Cardiac fibroblast (primary cell): ENCODE results near the gene ZNF804A.

ENCODE experiments used
- DNase-seq, 2 donors: peaks; one replicate each; pipeline versions ENCODE4 v3.0.0 to v3.0.0-alpha.2; 2010; ENCODE audit warnings: low read depth in 2 of 2
- H3K4me3 ChIP-seq, 2 donors: replicated peaks in 1 of 2; 1 replicate in 1 of 2; 2 replicates in 1 of 2; pipeline ENCODE4 v1.5.1; 2011; ENCODE audit warnings: low read depth in 2 of 2, low read length in 2 of 2, mild to moderate bottlenecking in 2 of 2, moderate library complexity in 1 of 2
- CTCF ChIP-seq: IDR thresholded peaks from one replicate; pipeline ENCODE4 v1.5.1; 2011; ENCODE audit warnings: low read depth, mild to moderate bottlenecking, low read length, inconsistent platforms

Gene ZNF804A

DNA sequence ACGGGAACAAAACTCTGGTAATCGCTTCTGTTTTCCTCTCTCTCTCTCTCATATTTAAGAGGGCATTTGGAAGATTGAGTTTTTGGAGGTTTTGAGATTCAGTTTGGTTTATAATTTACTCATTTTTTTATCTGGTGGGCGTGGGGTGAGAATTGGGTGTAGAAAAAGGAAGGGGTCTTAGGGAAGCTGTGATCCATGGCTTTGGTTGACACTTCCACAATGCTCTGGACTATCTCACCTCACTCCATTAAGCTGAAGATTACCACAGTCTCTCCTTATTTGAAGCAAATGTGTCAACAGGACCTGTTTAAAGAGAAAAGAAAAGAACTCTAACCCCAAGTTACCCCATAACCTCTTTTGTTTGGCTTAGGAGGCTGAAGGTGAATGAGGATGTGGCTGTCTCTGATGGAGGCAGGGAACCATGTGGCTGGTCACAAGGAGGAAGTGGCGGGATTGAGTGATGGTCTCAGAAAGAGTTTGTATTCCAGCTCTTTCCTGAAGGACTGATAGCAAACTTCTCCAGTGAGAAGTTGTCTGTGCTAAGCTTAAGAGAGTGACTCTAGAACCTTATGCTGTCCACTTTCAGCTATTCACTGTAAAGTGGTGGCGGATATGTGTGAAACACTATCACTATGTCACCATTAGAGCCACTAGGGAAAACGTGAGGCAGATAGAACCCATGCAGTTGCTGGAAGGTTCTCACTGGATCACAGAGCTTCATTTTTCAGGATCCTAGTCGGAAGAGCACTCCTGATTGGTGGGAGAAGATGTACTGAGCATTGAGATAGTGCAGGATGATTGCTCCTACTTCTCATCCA, 934 bp downstream of the ZNF804A start:
- peak overlapping the region; percentile 61 to 62 for H3K4me3 ChIP-seq
- TF ChIP-seq CTCF: no peak
- peak in 1 of 2 donors; percentile 5 for DNase-seq

DNA sequence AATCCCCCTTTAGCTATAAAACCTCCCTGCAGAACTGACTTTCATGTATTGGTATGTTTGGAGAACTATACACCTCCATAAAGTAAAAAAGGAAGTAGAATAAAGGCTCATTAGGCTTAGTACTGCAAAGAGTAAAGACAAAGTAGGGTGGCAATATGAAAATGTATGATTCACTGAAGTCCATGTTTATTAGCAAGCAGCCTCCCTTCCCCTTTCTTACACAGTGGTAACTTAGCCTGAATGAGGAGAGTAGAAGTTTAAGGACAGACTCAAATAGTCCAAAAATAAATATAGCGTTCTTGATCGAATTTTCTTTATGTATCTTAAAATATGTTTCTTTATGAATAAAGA, 1.5 kb downstream of the ZNF804A start:
- peak overlapping the region in 1 of 2 donors; percentile 62 for H3K4me3 ChIP-seq
- no peak for DNase-seq
- no peak for TF ChIP-seq CTCF

- DNase-seq: no peak
- no peak overlapping the region for H3K4me3 ChIP-seq
- no peak for TF ChIP-seq CTCF
These were observed 4.4 kb downstream of the ZNF804A start for GRCh38 chr2:184602734-184603133.

DNA sequence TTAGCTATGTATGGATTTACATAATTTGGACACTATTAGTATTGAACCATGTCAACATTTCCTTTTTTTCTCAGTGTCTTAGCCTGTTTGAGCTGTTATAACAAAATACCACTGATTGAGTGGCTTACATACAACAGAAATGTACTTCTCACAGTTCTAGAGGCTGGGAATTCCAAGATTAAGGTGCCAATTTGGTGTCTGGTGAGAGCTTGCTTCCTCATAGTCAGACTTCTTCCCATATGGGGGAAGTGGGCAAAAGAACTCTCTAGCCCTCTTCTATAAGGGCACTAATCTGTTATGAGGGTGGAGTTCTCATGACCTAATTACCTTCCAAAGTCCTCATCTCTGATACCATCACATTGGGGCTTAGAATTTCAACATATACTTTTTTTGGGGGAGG, 12.6 kb downstream of the ZNF804A start:
- H3K4me3 ChIP-seq: no peak overlapping the region
- TF ChIP-seq CTCF: no peak
- DNase-seq: no peak

DNA sequence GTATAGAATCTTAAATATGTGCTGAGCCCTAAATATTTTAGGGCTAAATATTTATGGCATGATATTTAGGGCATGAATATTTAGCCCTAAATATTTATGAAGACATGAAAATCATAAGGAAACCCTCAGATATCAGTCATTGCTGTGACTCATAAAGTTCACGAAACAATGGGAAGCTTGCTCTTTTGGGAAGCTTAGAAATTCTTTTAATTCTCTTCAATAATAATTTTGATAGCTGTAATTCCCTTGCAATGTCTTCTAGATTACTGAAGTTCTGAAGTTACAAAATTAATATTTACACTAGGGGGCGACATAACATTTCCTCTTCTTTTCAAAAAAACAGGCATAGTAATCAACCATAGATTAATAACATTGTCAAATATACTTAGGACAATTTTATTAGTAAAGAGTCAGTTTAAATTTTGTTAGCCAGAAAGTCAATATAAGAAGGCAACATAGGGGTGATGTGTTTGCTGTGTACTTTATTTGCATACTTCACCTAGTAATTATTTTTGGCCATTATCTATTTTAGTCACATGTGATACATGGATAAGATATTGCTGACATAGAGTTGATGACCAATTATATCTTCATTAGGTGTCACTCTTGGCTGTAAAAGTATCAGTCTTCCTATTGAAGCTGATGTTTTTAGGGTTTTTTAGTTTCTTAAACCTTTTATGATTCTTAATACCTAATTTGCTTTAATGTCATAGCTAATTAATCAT, 13.2 kb downstream of the ZNF804A start:
- TF ChIP-seq CTCF: peak; percentile 26
- no peak overlapping the region for H3K4me3 ChIP-seq
- DNase-seq: peak; percentile 32 to 47

GRCh38 chr2:184620367-184620766, 22.0 kb downstream of the ZNF804A start:
- no peak for DNase-seq
- no peak overlapping the region for H3K4me3 ChIP-seq
- no peak for TF ChIP-seq CTCF
